SIG-M5 treated with dmso at 0.1 percent for 504 hours (cell line): Measurements from ENCODE around the gene DEDD2.
A peak's percentile ranks its signal among the peaks of the same experiment; 100 is the strongest.

ENCODE experiments used
- DNase-seq: peaks from one replicate; lab custom pipeline; 2025; ENCODE audit not compliant: unreplicated experiment; lab: John Stamatoyannopoulos, UW

DEDD2 gene

GRCh38 chr19:42249149-42249750, 31.8 kb upstream of the DEDD2 start:
- DNase-seq, result no peak

GRCh38 chr19:42248270-42249148, 31.0 kb upstream of the DEDD2 start:
- DNase-seq, result no peak

- DNase-seq, result no peak
Measured at GRCh38 chr19:42247640-42248199, 30.2 kb upstream of the DEDD2 start.

GRCh38 chr19:42246922-42247639, 29.6 kb upstream of the DEDD2 start:
- no peak for DNase-seq

GRCh38 chr19:42246143-42246921, 28.9 kb upstream of the DEDD2 start:
- DNase-seq, result no peak

- DNase-seq, result no peak
Measured at GRCh38 chr19:42245231-42245630, 27.8 kb upstream of the DEDD2 start.

GRCh38 chr19:42244347-42245220, 27.1 kb upstream of the DEDD2 start:
- peak; percentile 95 for DNase-seq

- peak; percentile 98 for DNase-seq
Measured at GRCh38 chr19:42242512-42243409, 25.3 kb upstream of the DEDD2 start, which contains the start of gene GSK3A. Gene GSK3A (minus strand): TSS chr19:42242602. CDS start chr19:42242465, 137 bp downstream.

GRCh38 chr19:42242069-42242511, 24.6 kb upstream of the DEDD2 start:
- DNase-seq, result no peak

GRCh38 chr19:42241279-42241678, 23.8 kb upstream of the DEDD2 start:
- DNase-seq, result no peak

GRCh38 chr19:42239544-42240220, 22.2 kb upstream of the DEDD2 start:
- no peak for DNase-seq

- no peak for DNase-seq
Measured at GRCh38 chr19:42235181-42235580, 17.7 kb upstream of the DEDD2 start.

- no peak for DNase-seq
Measured at GRCh38 chr19:42234364-42234763, 16.9 kb upstream of the DEDD2 start.

GRCh38 chr19:42233678-42234292, 16.3 kb upstream of the DEDD2 start:
- DNase-seq, result no peak

GRCh38 chr19:42233106-42233505, 15.6 kb upstream of the DEDD2 start:
- no peak for DNase-seq

GRCh38 chr19:42232435-42232834, 15.0 kb upstream of the DEDD2 start:
- no peak for DNase-seq

- DNase-seq, result no peak
Measured at GRCh38 chr19:42230571-42230970, 13.1 kb upstream of the DEDD2 start.
